ENCODE results near the gene PLD2.
"Not testable (repeated sequence)": the region's sequence is repeated elsewhere in the genome, so short reads cannot be mapped to it uniquely, and the experiment has no call there.

Gene PLD2

DNA sequence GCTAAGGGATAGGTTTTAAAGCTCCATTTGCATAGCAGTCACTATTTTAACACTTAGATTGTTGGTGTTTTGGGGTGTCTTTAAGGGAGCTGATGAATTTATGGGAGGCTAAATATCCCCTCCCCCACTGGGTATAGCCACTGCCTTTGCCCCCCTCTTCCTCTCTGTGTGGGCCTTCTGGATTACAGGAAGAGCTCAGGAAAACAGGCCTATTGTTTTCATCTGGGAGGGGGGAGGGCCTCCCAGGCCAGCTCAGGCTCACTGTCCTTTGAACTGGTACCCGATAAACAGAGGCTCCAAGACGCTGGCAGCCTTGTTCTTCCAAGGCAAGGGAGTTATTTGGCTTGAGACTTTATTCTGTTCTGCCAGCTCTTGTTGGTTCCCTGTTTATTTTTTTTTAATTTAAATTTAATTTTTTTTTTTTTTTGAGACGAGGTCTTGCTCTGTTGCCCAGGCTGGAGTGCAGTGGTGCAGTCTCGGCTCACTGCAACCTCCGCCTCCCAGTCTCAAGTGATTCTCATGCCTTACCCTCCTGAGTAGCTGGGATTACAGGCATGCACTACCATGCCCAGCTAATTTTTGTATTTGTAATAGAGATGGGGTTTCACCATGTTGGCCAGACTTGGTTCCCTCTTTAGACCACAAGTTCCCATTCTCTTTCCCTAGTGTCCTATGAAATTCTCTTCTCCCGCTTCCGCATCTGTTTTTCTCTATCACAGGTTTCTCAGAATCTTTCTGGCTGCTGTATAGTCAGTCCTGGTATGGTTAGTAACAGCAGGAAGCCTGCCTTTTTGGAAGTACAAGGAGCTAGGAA lies 51.3 kb downstream of the PLD2 start:
- DNase-seq: no peak

DNA sequence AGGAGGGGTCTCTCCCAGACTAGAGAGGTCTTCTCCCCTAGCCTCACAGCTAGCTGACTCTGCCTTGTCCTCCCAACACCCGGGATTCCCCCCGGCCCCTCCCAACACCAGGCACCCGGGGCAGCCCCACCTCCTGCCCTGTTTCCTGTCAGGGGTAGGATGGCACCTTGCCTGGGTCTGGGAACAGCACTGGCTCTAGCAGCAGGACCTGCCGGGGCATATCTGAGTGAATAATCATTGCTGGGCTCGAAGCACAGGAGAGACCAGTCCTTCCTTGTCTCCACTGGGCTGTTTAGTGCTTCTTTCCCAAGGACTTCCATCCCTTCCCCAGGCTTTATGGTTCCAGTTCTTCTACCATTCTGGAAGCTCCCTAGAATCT lies 51.9 kb downstream of the PLD2 start:
- no peak for DNase-seq

DNA sequence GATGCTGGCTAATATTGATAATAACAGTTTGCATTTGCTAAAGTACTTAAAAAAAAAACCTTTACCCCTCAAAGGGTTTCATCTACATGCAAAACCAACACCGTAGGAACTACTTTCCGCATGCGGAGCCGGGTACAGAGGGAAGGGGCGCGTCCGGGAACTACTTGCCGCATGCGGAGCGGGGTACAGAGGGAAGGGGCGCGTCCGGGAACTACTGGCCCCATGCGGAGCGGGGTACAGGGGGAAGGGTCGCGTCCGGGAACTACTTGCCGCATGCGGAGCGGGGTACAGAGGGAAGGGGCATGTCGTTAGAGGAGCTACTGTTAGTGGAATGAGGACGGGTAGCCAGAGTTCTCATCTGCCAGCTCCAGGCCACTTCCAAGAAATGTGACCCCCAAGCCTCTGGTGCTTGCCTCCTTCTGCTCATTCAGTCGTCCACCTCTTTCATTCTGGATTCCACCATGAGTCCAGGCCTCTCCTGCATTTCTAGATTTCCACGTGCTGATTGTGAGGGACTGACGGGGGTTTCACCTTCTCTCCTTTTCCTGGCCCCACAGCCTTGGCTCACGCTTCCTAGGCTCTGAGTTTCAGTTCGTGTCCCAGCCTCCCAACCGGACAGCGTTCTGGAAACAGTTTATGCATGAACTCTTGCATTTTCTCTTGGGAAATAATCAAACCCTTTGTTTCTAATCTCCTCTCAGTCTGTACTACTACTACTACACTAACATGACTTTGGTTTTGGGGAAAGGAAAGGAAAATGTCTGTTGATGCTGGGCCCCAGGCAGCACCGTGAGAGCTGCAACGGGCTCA lies 53.1 kb downstream of the PLD2 start:
- no peak for DNase-seq

DNA sequence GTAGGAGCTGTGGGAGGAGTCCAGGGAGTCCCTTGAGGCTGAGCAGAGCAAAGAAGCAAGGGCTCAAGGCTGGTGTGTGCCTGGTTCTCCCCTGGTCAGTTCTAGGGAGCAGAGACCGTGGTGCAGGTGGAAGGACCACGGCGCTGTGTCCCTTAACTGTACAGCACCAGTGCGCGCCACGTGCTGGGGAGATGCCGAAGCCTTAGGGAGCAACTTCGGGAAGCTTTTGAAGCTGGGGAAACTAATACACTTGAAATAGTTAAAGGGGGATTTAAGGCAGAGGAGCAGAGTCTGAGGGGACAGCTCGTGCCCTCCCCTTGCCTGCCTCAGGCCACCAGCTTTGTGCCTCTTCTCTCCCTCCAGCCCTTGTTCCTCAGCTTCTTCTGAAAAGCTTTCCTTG lies 53.7 kb downstream of the PLD2 start:
- no peak for DNase-seq

DNA sequence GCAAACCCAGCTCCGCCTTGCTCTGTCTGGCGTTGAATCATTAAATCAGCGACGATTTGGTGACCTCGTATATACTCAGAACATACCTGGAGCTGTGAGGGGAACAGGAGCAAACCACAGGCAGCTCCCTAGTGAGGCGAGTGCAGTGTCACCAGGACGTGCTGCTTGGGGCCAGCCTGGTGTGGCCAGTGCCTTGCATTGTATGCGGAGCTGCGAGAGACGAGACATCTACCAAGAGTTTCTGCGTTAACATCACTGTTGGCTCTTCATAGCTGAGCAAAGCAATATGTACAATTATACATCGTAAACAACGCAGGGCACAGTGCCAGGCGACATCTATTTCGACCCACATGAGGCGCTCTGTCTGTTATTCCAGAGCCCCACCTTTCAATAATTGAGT lies 54.1 kb downstream of the PLD2 start:
- no peak for DNase-seq

DNA sequence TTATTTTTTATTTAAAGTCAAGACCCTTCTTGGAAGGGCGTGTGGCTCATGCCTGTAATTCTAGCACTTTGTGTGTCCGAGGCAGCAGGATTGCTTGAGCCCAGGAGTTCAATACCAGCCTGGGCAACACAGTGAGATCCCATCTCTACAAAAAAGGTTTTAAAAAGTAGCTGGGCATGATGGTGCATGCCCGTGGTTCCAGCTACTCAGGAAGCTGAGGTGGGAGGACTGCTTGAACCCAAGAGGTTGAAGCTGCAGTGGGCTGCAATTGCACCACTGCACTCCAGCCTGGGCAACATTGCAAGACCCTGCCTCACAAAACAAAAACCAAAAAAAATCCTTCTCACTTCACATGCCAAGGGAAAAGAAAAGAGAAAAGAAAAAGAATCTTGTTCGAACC lies 55.8 kb downstream of the PLD2 start:
- no peak for DNase-seq

DNA sequence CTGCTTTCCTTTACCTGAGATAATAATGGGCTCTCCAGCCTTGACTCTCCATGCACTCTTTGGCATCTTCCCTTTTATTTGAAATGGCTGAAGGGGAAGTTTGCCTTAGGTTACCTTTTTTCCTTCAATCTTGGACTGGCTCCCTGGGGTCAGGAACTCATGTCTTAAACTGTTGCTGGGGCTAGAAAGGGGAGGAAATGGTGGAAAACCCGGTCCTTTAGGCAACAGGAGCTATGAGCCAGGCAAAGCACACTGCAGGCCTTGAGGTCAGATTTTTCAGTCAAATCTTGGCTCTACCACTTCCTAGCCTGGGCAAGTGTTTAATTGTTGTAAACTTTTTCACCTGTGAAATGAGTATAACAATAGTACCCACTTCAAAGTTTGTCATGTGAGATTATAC lies 56.4 kb downstream of the PLD2 start:
- DNase-seq: no peak

- not testable (repeated sequence) for DNase-seq
Measured at GRCh38 chr17:4867535-4867934, 60.6 kb downstream of the PLD2 start.

GRCh38 chr17:4869058-4869998 lies 62.4 kb downstream of the PLD2 start:
- DNase-seq: not testable (repeated sequence)

DNA sequence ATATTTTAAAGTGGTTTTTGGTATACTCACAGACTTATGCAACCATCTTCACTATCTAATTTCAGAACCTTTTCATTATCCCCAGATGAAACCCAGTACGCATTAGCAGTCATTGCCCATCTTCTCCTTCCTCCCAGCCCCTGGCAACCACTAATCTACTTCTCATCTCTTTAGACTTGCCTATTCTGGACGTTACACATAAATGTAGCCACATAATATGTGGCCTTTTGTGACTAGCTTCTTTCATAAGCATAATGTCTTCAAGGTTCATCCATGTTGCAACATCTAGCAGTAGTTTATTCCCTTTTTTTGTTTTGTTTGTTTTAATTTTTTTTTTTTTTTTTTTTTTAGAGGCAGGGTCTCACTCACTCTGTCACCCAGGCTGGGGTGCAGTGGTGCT lies 63.9 kb downstream of the PLD2 start:
- DNase-seq: no peak

GRCh38 chr17:4872786-4873185 lies 65.8 kb downstream of the PLD2 start:
- no peak for DNase-seq

All from hematopoietic multipotent progenitor cell treated with erythropoietin and hydrocortisone succinate and interleukin-3 and kit ligand, for 8 days (in vitro differentiated cells).